HUES6 (cell line): ENCODE measurements around the gene ST6GALNAC1.

Experiments
- H3K27ac ChIP-seq: 2 replicates; pipeline ENCODE4 v1.7.0; 2013; ENCODE audit warnings: low read depth, mild to moderate bottlenecking, low read length, inconsistent platforms
- H3K27me3 ChIP-seq: 2 replicates; pipeline ENCODE4 v1.6.1; 2013; ENCODE audit warnings: low read length; ENCODE audit not compliant: control insufficient read depth, insufficient read depth
- H3K36me3 ChIP-seq: 2 replicates; pipeline ENCODE4 v1.6.1; 2013; ENCODE audit warnings: low read length; ENCODE audit not compliant: control insufficient read depth, insufficient read depth
- H3K4me1 ChIP-seq: 2 replicates; pipeline ENCODE4 v1.6.1; 2013; ENCODE audit warnings: low read length; ENCODE audit not compliant: control insufficient read depth, insufficient read depth
- H3K4me3 ChIP-seq: 2 replicates; pipeline ENCODE4 v1.5.1; 2013; ENCODE audit warnings: low read depth, low read length
- H3K9ac ChIP-seq: one replicate; pipeline ENCODE4 v1.6.1; 2013; ENCODE audit warnings: mild to moderate bottlenecking, low read length
- H3K9me3 ChIP-seq: 2 replicates; pipeline ENCODE4 v1.6.1; 2013; ENCODE audit warnings: low read depth, low read length; ENCODE audit not compliant: control insufficient read depth, insufficient read depth

Gene ST6GALNAC1

GRCh38 chr17:76659928-76660655 lies 16.5 kb upstream of the ST6GALNAC1 start:
- Histone ChIP-seq H3K9me3 (no peaks in the 10 kb centered on the region), H3K36me3 (no peaks in the 10 kb centered on the region), H3K4me1 (peaks cover 10% of the 10 kb centered on the region; the same call in 1 of the 2 replicates), H3K27me3 (no peaks in the 10 kb centered on the region), H3K9ac (no peak overlapping the region), H3K27ac (no peak overlapping the region), H3K4me3 (no peak overlapping the region)

- Histone ChIP-seq H3K4me1 (peaks cover 10% of the 10 kb centered on the region; the same call in 1 of the 2 replicates), H3K36me3 (no peaks in the 10 kb centered on the region), H3K4me3 (no peak overlapping the region), H3K9me3 (no peaks in the 10 kb centered on the region), H3K27ac (no peak overlapping the region), H3K9ac (no peak overlapping the region), H3K27me3 (no peaks in the 10 kb centered on the region)
Observed at GRCh38 chr17:76658242-76658662, 14.7 kb upstream of the ST6GALNAC1 start.

GRCh38 chr17:76657505-76658241 lies 14.1 kb upstream of the ST6GALNAC1 start:
- H3K9me3 ChIP-seq: no peaks in the 10 kb centered on the region
- H3K36me3 ChIP-seq: no peaks in the 10 kb centered on the region
- H3K4me1 ChIP-seq: peaks cover 10% of the 10 kb centered on the region; the same call in 1 of the 2 replicates
- H3K27ac ChIP-seq: no peak overlapping the region
- H3K4me3 ChIP-seq: no peak overlapping the region
- H3K27me3 ChIP-seq: no peaks in the 10 kb centered on the region
- H3K9ac ChIP-seq: no peak overlapping the region

GRCh38 chr17:76654408-76654807 lies 10.9 kb upstream of the ST6GALNAC1 start:
- Histone ChIP-seq H3K36me3 (no peaks in the 10 kb centered on the region), H3K4me3 (no peak overlapping the region), H3K9me3 (no peaks in the 10 kb centered on the region), H3K4me1 (peaks cover 5% of the 10 kb centered on the region; the same call in 1 of the 2 replicates), H3K9ac (no peak overlapping the region), H3K27me3 (no peaks in the 10 kb centered on the region), H3K27ac (no peak overlapping the region)

- Histone ChIP-seq H3K9me3 (no peaks in the 10 kb centered on the region), H3K4me3 (no peak overlapping the region), H3K9ac (no peak overlapping the region), H3K36me3 (no peaks in the 10 kb centered on the region), H3K4me1 (no peaks in the 10 kb centered on the region), H3K27ac (no peak overlapping the region), H3K27me3 (no peaks in the 10 kb centered on the region; the same call in 1 of the 2 replicates)
Observed at GRCh38 chr17:76650504-76650903, 6.9 kb upstream of the ST6GALNAC1 start.

- H3K4me3 ChIP-seq: no peak overlapping the region
- H3K9ac ChIP-seq: no peak overlapping the region
- H3K36me3 ChIP-seq: no peaks in the 10 kb centered on the region
- H3K4me1 ChIP-seq: no peaks in the 10 kb centered on the region; the same call in 1 of the 2 replicates
- no peaks in the 10 kb centered on the region; the same call in 1 of the 2 replicates for H3K27me3 ChIP-seq
- no peak overlapping the region for H3K27ac ChIP-seq
- no peaks in the 10 kb centered on the region for H3K9me3 ChIP-seq
Observed at GRCh38 chr17:76646712-76647111, 3.2 kb upstream of the ST6GALNAC1 start.

GRCh38 chr17:76645481-76645880 lies 1.9 kb upstream of the ST6GALNAC1 start:
- H3K9me3 ChIP-seq: no peaks in the 10 kb centered on the region
- peaks cover 3% of the 10 kb centered on the region; the same call in 1 of the 2 replicates for H3K4me1 ChIP-seq
- H3K27ac ChIP-seq: no peak overlapping the region
- H3K36me3 ChIP-seq: no peaks in the 10 kb centered on the region
- H3K27me3 ChIP-seq: no peaks in the 10 kb centered on the region; the same call in 1 of the 2 replicates
- no peak overlapping the region for H3K9ac ChIP-seq
- no peak overlapping the region for H3K4me3 ChIP-seq

GRCh38 chr17:76644995-76645394 lies 1.4 kb upstream of the ST6GALNAC1 start:
- Histone ChIP-seq H3K9ac (no peak overlapping the region), H3K27ac (no peak overlapping the region), H3K4me1 (peaks cover 3% of the 10 kb centered on the region; the same call in 1 of the 2 replicates), H3K36me3 (no peaks in the 10 kb centered on the region), H3K9me3 (no peaks in the 10 kb centered on the region), H3K27me3 (no peaks in the 10 kb centered on the region; the same call in 1 of the 2 replicates), H3K4me3 (no peak overlapping the region)

GRCh38 chr17:76642994-76643393 lies 563 bp downstream of the ST6GALNAC1 start:
- Histone ChIP-seq H3K4me1 (peaks cover 3% of the 10 kb centered on the region; the same call in 1 of the 2 replicates), H3K27ac (no peak overlapping the region), H3K4me3 (no peak overlapping the region), H3K36me3 (no peaks in the 10 kb centered on the region), H3K9ac (no peak overlapping the region), H3K9me3 (no peaks in the 10 kb centered on the region), H3K27me3 (no peaks in the 10 kb centered on the region; the same call in 1 of the 2 replicates)

- Histone ChIP-seq H3K4me1 (peaks cover 3% of the 10 kb centered on the region; the same call in 1 of the 2 replicates), H3K36me3 (no peaks in the 10 kb centered on the region), H3K9ac (no peak overlapping the region), H3K27ac (no peak overlapping the region), H3K9me3 (no peaks in the 10 kb centered on the region), H3K4me3 (no peak overlapping the region), H3K27me3 (no peaks in the 10 kb centered on the region; the same call in 1 of the 2 replicates)
Observed at GRCh38 chr17:76642032-76642561, 1.5 kb downstream of the ST6GALNAC1 start.

GRCh38 chr17:76641501-76641900 lies 2.1 kb downstream of the ST6GALNAC1 start:
- Histone ChIP-seq H3K27me3 (no peaks in the 10 kb centered on the region; the same call in 1 of the 2 replicates), H3K9ac (no peak overlapping the region), H3K36me3 (no peaks in the 10 kb centered on the region), H3K27ac (no peak overlapping the region), H3K9me3 (no peaks in the 10 kb centered on the region), H3K4me3 (no peak overlapping the region), H3K4me1 (peaks cover 3% of the 10 kb centered on the region; the same call in 1 of the 2 replicates)
